ENCODE results near the gene NUCB1. TPM values are rescaled to one million over a fixed set of nuclear protein-coding genes. Genes with fewer than 3 reads are reported as not detected.

Gene NUCB1
- total RNA-seq (2022) = 140 and 142 TPM in 2 replicates
- percentile 58 among the genes with signal in this experiment for Bru-seq, nascent RNA
- percentile 60 among the genes with signal in this experiment for BruChase-seq, experiment 1, labeled RNA remaining after a 2-hour chase
- BruChase-seq, experiment 2, labeled RNA remaining after a 6-hour chase = percentile 71 among the genes with signal in this experiment
- long read RNA-seq, transcript NUCB1-201 (13 exons, 2,668 nt) = major isoform, 169 of 233 reads
- long read RNA-seq, partial matches to known transcripts = 43 of 233 reads
- long read RNA-seq, other reads (novel, unspliced or antisense) = 20 of 233 reads

DNA sequence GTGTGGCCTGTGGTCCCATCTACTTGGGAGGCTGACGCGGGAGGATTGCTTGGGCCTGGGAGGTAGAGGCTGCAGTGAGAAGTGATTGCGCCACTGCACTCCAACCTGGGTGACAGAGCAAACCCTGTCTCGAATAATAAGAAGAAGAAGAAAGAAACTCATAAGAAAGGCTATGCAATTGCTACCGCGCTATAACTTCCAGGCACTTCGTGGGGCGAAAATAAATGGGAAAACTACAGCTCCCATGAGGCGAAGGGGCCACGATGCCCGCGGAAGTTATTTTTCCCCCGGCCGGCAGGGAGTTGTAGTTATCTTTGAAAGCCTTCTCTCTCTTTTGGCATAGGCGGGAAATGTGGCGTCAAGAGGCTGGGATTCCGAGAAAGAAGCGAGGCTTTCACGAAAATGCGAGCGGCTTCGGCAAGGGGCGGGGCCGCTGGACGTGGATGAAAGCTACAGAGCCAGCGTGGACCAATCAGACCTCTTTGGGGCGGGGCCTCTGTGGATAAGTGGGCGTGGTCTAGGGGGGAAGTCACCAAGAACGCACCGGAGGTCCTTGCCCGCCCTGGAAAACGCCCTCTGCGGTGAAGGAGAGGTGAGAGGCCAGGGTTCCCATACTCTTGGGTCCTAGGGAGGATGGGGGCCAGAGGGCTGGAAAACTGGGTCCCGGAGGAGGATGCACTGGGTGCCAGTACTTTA lies at the start of gene NUCB1:
Gene NUCB1 (plus strand): TSS at position 532 of the 696 bp plus-strand sequence. CDS start 485 bp downstream, outside the sequence.
- POLR2A ChIA-PET = interaction anchor here (0.6 to 1.6 kb wide), 16 partner anchors 13 to 97 kb away, joined by 3 to 16 read pairs (median 4); partner anchors contain the start of genes BAX, DHDH, GYS1 and PPP1R15A
- Mint-ChIP-seq H3K27me3 (ENCODE audit: insufficient read depth, unreplicated experiment) (no peaks in the 10 kb centered on the region), H3K9me3 (ENCODE audit: unreplicated experiment) (no peaks in the 10 kb centered on the region), H3K4me3 (ENCODE audit: unreplicated experiment) (peak within 1 kb of the TSS; percentile 92), H3K27ac (ENCODE audit: unreplicated experiment) (peak within 1 kb of the TSS; percentile 89), H3K36me3 (ENCODE audit: insufficient read depth, unreplicated experiment) (peaks cover 34% of the 10 kb centered on the region), H3K4me1 (ENCODE audit: low read depth, unreplicated experiment) (peaks cover 13% of the 10 kb centered on the region)
- Histone ChIP-seq H3K27me3 (replicated peaks; ENCODE audit: control insufficient read depth, insufficient read depth, low read length) (no peaks in the 10 kb centered on the region), H3K9me3 (no peaks in the 10 kb centered on the region), H3K4me3 (ENCODE audit: low read depth, low read length) (peak within 1 kb of the TSS; percentile 76), H3K36me3 (ENCODE audit: control insufficient read depth, insufficient read depth, low read length) (0 out of 2 replicates have a peak, but pooled peaks cover 2% of the 10 kb centered on the region), H3K4me1 (0 out of 2 replicates have a peak, but pooled peaks cover 13% of the 10 kb centered on the region)
- CTCF ChIA-PET = interaction anchor here (0.6 to 1.9 kb wide), 13 partner anchors 19 to 198 kb away, joined by 3 to 12 read pairs (median 5); partner anchors contain the start of genes DHDH, GYS1 and RUVBL2
- TF ChIP-seq, protein P1, sequence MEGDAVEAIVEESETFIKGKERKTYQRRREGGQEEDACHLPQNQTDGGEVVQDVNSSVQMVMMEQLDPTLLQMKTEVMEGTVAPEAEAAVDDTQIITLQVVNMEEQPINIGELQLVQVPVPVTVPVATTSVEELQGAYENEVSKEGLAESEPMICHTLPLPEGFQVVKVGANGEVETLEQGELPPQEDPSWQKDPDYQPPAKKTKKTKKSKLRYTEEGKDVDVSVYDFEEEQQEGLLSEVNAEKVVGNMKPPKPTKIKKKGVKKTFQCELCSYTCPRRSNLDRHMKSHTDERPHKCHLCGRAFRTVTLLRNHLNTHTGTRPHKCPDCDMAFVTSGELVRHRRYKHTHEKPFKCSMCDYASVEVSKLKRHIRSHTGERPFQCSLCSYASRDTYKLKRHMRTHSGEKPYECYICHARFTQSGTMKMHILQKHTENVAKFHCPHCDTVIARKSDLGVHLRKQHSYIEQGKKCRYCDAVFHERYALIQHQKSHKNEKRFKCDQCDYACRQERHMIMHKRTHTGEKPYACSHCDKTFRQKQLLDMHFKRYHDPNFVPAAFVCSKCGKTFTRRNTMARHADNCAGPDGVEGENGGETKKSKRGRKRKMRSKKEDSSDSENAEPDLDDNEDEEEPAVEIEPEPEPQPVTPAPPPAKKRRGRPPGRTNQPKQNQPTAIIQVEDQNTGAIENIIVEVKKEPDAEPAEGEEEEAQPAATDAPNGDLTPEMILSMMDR (IDR thresholded peaks at IDR 0.05; ENCODE audit: insufficient read depth in 1 of 2, low read depth in 1 of 2, low read length in 1 of 2, severe bottlenecking in 1 of 2, unreplicated experiment in 1 of 2) = peak in 1 of 2 experiments; percentile 38
- peak; percentile 100 for DNase-seq
- BruUV-seq (replicated peaks) = TSS peak; percentile 99
- intact Hi-C loops (cut with micrococcal nuclease; ENCODE audit: unreplicated experiment) = loop anchor here (1.0 to 2.0 kb wide), 4 partner anchors 27 to 63 kb away; partner anchors contain the start of genes BAX and DHDH

DNA sequence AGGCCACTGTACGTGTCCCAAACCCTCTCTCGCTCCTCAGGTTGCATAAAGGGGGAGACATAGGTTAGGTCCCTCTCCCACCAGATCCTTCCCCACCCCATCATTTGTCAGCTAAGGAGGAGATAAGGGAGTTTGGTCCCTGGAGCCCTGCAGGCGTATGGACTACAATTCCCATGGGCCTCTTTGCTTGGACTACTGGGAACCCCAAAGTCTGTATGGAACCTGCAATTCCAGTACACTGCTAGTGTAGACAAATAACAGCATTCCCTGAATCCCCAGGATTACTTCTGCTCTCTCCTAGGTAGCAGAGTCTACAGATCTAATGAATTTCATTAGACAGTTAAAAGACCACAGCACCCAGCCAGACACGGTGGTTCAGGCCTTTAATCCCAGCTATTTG lies 47.8 kb upstream of the NUCB1 start:
- Histone ChIP-seq H3K4me3 (ENCODE audit: low read depth, low read length) (no peak overlapping the region), H3K36me3 (ENCODE audit: control insufficient read depth, insufficient read depth, low read length) (0 out of 2 replicates have a peak, but pooled peaks cover 2% of the 10 kb centered on the region), H3K4me1 (peaks cover 9% of the 10 kb centered on the region), H3K9me3 (no peaks in the 10 kb centered on the region), H3K27me3 (replicated peaks; ENCODE audit: control insufficient read depth, insufficient read depth, low read length) (no peaks in the 10 kb centered on the region)
- TF ChIP-seq, protein P1 (IDR thresholded peaks at IDR 0.05; ENCODE audit: insufficient read depth in 1 of 2, low read depth in 1 of 2, low read length in 1 of 2, severe bottlenecking in 1 of 2, unreplicated experiment in 1 of 2) = no peak
- BruUV-seq (replicated peaks) = no TSS peak
- POLR2A ChIA-PET = interaction anchor here (1.7 kb wide), 1 partner anchor 20 kb away, joined by 5 read pairs; the partner anchor contains the start of gene PPP1R15A
- Mint-ChIP-seq H3K4me1 (ENCODE audit: low read depth, unreplicated experiment) (no peaks in the 10 kb centered on the region), H3K9me3 (ENCODE audit: unreplicated experiment) (no peaks in the 10 kb centered on the region), H3K27ac (ENCODE audit: unreplicated experiment) (no peak overlapping the region), H3K4me3 (ENCODE audit: unreplicated experiment) (no peak overlapping the region), H3K36me3 (ENCODE audit: insufficient read depth, unreplicated experiment) (no peaks in the 10 kb centered on the region), H3K27me3 (ENCODE audit: insufficient read depth, unreplicated experiment) (no peaks in the 10 kb centered on the region)
- intact Hi-C loops (cut with micrococcal nuclease; ENCODE audit: unreplicated experiment) = no loop called here
- DNase-seq = no peak
- CTCF ChIA-PET = interaction anchor here (0.7 kb wide), 1 partner anchor 141 kb away, joined by 3 read pairs; the partner anchor contains the start of gene RUVBL2

DNA sequence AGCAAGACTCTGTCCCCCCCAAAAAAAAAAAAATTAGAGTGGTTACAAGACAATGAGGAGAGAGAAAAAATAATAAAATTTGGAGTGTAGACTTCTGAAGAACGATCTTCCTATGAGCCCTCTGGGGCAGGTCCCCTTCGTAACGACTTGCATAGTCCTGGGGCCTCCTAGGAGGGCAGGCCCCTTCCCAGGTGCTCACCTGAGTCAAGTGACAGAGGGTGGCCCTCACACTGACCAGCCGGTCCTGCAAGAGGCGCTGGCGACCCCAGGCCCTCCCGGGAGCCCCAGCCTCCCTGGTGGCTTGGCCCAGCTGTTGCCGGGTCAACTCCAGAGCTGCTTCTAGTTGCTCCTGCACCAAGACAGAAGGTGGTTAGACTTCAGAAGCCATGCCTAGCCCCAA lies 46.6 kb upstream of the NUCB1 start:
- peaks cover 9% of the 10 kb centered on the region for H3K4me1 ChIP-seq
- Mint-ChIP-seq H3K4me1 (ENCODE audit: low read depth, unreplicated experiment) (no peaks in the 10 kb centered on the region), H3K27ac (ENCODE audit: unreplicated experiment) (no peak overlapping the region), H3K27me3 (ENCODE audit: insufficient read depth, unreplicated experiment) (no peaks in the 10 kb centered on the region), H3K4me3 (ENCODE audit: unreplicated experiment) (no peak overlapping the region), H3K36me3 (ENCODE audit: insufficient read depth, unreplicated experiment) (no peaks in the 10 kb centered on the region), H3K9me3 (ENCODE audit: unreplicated experiment) (no peaks in the 10 kb centered on the region)
- no TSS peak for BruUV-seq (replicated peaks)
- intact Hi-C loops (cut with micrococcal nuclease; ENCODE audit: unreplicated experiment) = no loop called here
- H3K36me3 ChIP-seq (ENCODE audit: control insufficient read depth, insufficient read depth, low read length) = peaks cover 3% of the 10 kb centered on the region
- no peak for DNase-seq
- ChIA-PET CTCF (interaction anchor here (1.3 kb wide), 1 partner anchor 9 kb away, joined by 3 read pairs; no protein-coding TSS in a partner anchor), POLR2A (interaction anchor here (1.7 kb wide), 1 partner anchor 18 kb away, joined by 5 read pairs; the partner anchor contains the start of gene PPP1R15A)
- no peak overlapping the region for H3K4me3 ChIP-seq (ENCODE audit: low read depth, low read length)
- TF ChIP-seq, protein P1 (IDR thresholded peaks at IDR 0.05; ENCODE audit: insufficient read depth in 1 of 2, low read depth in 1 of 2, low read length in 1 of 2, severe bottlenecking in 1 of 2, unreplicated experiment in 1 of 2) = no peak
- no peaks in the 10 kb centered on the region for H3K9me3 ChIP-seq
- no peaks in the 10 kb centered on the region for H3K27me3 ChIP-seq (replicated peaks; ENCODE audit: control insufficient read depth, insufficient read depth, low read length)
